ENCODE measurements around the gene TMUB2.

Gene TMUB2

GRCh38 chr17:44177640-44178039 lies 9.1 kb upstream of the TMUB2 start:
- no peak for DNase-seq

- DNase-seq, result no peak
Observed at GRCh38 chr17:44178133-44178532, 8.6 kb upstream of the TMUB2 start.

GRCh38 chr17:44183024-44183423 lies 3.7 kb upstream of the TMUB2 start:
- no peak for DNase-seq

- no peak for DNase-seq
Observed at GRCh38 chr17:44184212-44184810, 2.5 kb upstream of the TMUB2 start.

- no peak for DNase-seq
Observed at GRCh38 chr17:44187131-44187899, 543 bp downstream of the TMUB2 start.

DNA sequence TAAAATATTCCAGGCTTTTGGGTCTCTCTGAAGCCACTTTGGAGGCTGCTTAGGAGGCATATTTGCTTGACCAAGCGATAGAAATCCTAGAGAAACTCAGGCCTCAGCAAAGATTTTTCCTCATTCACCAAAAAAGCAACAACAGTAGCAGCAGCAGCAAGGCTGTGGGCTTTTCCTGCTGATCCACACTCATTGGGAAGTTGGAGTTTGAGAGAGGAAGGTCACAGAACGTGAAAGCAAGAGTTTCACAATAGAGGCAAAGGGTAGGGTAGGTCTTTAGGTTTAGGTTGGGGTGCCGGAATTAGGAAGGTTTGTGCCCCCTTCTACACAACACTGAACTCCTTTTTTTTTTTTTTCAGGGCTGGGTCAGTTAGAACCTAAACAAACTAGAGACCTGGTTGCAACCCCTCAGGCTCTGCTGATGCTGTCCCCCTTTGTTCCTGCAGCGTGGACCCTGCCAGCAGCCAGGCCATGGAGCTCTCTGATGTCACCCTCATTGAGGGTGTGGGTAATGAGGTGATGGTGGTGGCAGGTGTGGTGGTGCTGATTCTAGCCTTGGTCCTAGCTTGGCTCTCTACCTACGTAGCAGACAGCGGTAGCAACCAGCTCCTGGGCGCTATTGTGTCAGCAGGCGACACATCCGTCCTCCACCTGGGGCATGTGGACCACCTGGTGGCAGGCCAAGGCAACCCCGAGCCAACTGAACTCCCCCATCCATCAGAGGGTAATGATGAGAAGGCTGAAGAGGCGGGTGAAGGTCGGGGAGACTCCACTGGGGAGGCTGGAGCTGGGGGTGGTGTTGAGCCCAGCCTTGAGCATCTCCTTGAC lies 2.0 kb downstream of the TMUB2 start:
- DNase-seq, result no peak

GRCh38 chr17:44190481-44190880 lies 3.7 kb downstream of the TMUB2 start:
- DNase-seq, result no peak

- DNase-seq, result no peak
Observed at GRCh38 chr17:44191369-44191768, 4.6 kb downstream of the TMUB2 start.

DNA sequence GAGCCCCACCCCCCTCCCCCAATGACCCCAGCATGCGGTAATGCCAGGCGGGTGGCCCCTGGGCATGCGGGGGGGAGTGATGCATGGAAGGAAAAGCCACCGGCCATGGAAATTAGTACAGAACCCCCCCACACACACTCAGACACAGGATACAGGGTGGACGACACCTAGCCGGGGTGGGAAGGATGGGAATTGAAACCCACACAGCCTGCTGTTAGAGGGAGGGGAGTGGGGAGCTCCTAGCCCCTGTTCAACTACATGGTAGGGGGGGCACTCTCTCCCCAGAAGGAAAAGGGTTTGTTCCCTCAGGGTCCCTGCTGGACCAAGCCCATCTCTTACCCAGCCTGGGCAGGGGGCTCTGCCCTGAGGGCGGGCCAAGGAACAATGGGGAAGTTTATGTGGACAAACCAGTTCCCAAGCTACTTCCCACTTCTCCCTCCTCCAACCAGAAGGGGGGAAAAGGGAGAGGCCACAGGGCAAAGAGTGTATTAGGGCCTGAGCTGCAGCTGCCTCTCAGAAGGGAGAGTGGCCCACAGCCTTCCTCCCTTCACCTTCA lies 5.2 kb downstream of the TMUB2 start:
- no peak for DNase-seq

- DNase-seq, result no peak
Observed at GRCh38 chr17:44192750-44193149, 6.0 kb downstream of the TMUB2 start.

DNA sequence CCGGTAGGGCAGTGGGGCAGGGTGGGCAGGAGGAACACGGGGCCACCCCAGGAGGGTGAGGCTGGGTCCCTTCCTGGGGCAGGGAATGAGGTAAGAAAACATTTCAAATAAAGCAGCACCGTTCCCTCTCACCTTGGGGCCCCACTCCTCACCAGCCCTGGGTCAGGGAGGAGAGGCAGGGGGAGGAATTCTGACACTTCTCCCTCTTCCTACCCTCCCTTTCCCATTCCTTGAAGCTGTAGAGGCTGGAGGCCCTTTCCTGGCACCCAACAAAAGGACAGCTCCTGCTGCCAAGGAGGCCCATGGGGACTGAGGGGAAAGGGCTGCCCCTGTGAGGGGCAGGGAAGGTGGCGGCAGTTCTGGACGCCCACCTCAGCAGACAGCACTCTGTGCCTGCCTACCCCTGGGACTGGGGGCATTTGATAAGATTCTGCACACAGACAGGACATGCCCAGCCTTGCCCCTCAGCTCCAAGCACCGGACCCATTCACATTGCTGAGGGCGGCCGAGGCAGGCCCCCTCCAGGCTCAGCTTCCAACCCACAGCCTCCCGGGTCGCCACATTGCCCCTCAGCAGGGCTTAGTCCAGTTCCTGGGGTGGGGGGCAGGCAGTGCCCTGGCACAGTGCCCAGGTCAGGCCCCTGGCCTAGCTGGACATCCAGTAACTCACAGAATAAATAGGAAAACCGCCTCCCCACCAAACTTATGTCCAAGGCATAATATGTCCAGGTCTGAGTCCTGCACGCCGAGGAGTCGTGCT lies 6.7 kb downstream of the TMUB2 start:
- no peak for DNase-seq

DNA sequence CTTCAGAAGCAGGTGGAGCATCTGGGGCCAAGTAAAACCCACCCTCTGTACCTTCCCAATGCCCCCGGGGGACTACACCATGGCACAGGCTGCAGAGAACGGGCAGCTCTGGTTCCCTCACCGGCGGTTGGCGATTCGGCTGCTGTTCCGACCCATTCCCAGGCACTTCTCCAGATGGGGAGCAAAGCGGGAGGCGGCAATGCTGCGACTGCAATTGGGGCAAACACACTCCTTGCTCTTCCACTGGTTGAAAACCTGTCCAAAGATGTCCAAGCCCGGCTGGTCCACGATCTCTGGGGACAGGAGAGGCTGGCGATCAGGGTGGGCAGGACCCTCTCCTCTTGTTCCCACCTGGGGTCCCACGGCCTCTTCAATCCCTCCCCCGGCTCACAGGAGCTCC lies 10.3 kb downstream of the TMUB2 start:
- no peak for DNase-seq

- no peak for DNase-seq
Observed at GRCh38 chr17:44197980-44198720, 11.4 kb downstream of the TMUB2 start.

DNA sequence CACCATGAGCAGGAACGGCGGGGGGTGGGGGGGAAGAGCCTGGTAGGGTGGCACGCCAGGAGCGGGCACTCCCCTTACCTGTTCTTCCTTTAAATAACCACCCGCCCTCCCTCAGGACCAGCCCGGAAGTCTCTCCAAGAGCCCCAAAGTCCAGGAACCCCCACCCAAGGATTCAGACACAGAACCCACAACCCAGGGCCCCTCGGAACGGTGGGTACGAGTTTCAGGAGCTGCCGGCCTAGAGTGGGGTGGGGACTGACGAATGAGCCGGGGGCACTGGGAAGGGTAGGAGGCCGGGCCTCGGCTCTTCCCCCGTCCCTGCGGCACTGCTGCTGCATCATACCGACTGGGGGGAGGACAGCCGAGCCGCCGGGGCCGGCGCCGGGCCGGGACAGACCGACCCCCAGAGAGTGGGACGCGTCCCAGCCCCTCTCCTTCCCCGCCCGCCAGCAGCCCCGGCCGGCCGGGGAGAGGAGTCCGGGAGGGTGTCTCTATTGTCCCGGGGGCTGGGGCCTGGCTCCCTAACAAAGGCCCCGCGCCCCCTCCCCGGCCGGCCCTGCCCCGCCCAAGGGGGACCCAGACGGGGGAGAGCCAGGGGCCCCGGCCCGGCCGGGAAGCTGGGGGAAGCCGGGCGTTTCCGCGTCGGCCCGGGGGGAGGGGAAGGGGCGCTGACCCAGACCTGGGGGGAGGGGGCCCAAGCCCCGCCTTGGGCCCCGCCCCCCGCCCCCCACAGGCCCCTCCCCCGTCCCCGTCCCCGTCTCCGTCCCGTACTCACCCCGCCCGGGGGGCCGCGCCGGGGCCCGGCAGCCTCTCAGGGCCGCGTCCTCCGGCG lies 12.2 kb downstream of the TMUB2 start:
- DNase-seq, result no peak

DNA sequence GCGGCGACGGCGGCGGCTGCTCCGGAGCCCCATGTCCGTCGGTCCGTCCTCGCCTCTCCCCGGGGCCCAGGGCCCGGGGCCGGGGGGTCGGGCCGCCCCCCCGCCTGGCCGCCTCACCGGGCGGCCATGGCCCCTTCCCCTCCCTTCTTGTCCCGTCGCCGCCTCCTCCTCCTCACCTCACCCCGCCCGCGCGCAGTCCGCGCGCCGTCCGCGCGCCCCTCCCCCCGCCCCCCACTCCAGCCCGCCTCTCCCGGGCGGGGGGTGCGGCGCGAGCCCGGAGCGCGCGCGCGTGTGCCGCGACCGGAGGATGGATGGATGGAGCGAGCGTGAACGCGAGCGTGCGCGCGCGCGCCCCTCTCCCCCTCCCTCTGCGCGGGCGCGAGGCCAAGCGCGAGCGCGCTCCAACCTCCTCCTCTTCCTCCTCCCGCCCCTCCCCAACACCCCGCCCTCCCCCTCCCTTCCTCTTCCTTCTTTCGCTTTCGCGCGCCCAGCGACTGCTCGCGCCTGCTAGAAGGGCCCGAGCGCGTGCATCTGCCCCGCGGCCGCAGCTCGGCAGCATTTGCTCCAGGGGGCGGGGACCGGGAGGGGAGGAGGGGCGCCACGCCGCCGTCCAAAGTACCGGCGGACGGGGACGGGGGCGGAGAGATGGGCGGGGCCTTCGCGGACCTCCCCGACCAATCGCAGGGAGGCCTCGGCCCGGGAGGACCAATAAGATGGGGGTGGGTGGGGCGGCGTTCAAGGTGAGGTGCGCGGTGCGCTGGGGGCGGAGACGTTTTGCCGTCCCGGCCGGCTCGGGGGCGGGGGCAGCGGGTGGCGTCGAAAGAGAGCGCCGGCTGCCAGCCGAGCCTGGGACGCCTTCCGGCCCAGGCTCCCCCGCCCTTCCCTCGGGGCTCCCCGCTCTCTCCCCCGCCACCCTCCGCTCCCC lies 13.0 kb downstream of the TMUB2 start, which contains the start of gene ATXN7L3:
Gene ATXN7L3, minus strand, starts transcription at position 332 of the 925 bp plus-strand sequence. CDS start 1,814 bp downstream, outside the sequence.
- DNase-seq, result peak; percentile 94

- DNase-seq, result no peak
Observed at GRCh38 chr17:44200478-44201155, 13.8 kb downstream of the TMUB2 start.

GRCh38 chr17:44202756-44203155 lies 16.0 kb downstream of the TMUB2 start:
- no peak for DNase-seq

DNA sequence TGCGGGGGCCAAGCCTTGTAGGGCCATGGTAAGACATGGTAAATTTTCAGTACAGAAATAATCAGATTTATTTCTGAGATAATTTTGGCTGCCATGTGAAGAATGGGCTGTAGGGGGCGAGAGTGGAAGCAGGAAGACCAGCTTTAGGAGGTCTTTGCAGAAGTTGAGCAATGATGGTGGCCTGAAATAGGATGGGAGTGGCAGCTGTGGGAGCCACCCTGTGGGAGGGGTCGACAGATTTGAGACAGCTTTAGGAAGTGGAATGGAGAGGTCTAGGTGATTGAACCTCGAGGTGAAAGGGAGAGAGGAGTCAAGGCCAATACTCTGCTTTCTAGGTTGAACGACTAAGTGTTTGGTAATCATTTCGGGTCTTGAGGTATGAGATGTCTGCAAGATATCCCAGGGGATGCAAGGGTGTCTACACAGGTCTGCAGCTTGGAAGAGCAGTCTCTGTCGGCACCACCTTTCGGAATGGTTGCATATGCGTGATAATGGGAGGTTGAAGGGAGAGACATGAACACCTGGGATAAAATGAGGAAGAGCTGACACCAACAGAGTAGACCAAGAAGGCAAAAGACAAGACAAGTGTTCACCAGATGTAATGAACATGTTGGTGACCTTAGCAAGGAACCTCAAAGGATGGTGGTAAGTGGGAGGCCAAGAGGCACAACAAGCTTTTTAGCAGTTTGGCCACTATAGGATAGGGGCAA lies 17.1 kb downstream of the TMUB2 start:
- DNase-seq, result no peak
